Measurements from ENCODE around the gene IL6ST.

Gene IL6ST

DNA sequence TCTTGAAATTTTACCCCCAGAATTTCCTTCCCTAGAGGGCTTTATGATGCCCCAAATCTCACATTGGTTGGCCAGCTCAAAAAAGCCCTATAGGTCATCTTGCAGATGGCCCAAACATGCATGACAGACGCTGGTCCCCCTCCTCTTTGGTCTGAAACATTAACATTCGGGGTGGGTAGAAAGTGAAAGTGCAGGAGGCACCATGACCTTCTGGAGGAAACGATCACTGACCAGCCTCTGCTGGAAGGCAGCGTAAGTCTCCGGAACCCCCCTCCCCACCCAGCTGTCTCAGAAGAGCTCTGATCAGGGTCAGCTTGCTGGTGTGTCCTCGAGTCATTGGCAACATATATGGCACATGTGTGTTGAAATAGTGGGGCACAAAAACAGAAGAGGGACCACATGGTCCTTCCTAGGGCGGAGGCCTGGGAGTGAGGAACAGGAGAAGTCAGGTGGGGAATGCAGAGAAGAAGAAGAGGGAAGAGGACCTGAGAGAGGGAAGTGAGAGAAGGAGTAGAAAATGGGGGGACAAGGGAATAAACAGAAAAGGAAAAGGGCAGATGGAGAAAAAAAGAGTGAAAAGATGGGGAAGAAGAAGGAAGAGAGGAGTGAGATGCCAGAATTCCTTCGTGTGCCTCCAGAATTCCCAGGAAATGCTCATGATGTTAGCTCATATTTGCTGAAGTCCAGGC lies 97.4 kb downstream of the IL6ST start:
- no peak for DNase-seq (ENCODE audit: low read depth in 2 of 3, low spot score in 1 of 3)

DNA sequence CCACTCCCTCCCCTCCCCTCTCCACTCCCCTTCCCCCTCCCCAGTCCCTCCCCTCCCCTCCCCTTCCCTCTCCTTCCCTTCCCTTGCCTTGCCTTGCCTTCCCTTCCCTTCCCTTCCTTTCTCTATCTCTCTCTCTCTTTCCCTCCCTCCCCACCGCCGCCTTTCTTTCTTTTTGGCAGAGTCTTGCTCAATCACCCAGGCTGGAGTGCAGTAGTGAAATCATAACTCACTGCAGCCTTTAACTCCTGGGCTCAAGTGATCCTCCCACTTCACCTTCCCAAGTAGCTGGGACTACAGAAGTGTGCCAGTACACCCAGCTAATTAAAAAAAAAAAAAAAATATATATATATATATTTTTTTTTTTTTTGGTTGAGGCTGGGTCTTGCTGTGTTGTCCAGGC lies 98.1 kb downstream of the IL6ST start:
- no peak for DNase-seq (ENCODE audit: low read depth in 2 of 3, low spot score in 1 of 3)

DNA sequence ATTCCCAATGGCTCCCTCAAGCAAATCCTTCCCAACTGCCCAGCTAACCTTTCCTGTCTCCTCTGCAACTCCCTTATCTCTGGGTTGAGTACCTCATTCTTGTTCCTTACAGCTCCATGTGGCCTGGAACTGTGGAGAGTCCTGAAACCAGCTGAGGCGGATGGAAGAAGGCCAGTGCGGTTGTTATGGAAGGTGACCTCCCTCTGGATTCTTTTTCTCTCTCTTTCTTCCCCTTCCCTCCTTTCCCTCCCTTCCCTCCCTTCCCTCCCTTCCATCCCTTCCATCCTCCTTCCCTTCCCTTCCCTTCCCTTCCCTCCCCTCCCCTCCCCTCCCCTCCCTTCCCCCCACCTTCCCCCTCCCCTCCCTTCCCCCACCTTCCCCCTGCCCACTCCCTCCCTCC lies 98.5 kb downstream of the IL6ST start:
- DNase-seq (ENCODE audit: low read depth in 2 of 3, low spot score in 1 of 3), result no peak

DNA sequence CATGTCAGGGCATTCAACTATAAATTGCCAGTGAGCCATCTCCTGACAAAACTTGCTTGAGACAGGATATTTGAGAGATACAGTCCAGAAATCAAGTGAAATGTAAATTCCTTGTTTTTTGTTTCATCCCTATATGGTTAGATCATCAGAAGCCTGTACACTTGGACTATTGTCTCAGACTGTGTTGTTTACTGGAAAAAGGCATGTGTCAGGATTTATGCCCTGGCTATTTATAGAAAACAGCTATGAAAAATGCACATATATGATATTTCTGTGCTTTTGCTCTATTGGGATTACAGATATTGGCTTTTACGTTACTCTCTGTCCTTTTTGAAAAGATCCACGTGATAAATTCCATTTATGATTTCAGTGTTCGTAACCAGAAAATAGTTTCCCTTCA lies 99.4 kb downstream of the IL6ST start:
- no peak for DNase-seq (ENCODE audit: low read depth in 2 of 3, low spot score in 1 of 3)

DNA sequence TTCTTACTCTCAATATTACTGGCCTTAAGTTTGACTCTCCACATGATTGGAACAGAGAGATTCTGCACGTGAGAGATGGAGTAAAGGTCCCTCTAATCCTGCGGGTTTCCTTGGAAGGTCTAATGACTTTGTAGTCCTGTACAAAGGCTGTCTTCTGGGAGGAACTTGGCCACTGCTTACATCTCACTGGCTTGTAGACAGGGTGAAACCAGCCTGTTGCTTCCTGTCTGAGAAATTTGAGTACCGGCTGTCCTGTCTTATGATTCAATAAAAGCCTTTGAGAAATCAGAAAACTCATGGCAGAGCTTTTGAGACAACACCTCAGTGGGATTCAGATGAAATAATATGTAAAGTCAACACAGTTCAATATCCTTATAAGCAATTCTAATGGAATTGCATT lies 100.6 kb downstream of the IL6ST start:
- DNase-seq (ENCODE audit: low read depth in 2 of 3, low spot score in 1 of 3), result no peak

DNA sequence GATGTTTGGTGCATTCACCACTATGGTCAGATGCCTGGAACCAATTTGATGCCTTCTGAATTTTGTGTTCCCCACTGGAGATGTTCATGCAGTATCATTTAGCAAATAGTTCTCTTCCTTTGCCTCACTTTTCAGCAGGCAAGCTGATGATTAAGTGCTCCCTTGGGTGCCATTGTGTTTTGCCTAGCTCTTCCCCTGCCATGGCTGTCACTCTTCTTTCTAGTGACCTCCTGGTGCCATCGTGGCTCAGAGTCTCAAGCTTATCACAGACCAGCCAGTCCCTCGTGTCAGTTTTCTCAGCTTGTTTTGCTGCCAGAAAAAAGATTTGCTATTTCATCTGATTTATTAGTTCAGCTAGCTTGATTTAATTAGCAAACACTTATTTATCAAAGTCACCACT lies 102.3 kb downstream of the IL6ST start:
- no peak for DNase-seq (ENCODE audit: low read depth in 2 of 3, low spot score in 1 of 3)

DNA sequence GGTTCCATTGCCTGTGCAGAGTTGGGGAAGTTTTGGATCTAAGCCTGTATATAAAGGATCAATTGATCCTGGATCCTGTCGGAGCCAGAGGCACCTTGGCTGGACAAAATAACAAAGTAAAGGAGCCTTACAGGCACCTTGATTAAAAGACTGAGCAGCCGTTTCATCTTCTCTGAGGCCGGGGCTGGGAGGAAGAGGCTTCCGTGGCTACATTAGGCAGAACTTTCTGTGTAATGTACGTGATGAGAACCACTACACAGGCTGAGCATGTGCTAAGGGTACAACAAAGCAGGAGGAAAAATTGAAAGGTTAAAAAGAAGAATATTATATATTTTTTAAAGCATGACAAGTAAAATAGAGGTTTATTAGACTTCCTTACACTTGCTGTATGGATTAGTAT lies 106.6 kb downstream of the IL6ST start:
- no peak for DNase-seq (ENCODE audit: low read depth in 2 of 3, low spot score in 1 of 3)

DNA sequence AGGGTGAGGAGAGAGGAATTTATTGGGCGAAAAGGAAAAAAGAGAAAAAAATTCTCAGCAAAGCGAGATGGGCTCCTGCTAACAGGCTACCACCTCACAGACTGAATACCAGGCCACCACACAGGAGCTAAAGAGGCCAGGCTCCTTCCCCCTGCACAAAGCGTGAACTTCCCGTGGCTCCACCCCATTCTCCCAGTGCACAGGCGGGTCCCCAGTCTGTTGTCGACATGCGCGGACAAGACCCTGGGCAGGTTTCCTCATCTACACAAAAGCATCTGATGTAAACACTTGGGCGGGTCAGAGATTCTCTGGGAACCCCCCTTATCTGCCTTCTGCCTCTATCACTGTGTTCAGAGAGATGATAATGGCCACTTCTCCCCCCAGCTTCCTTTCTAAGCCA lies 109.4 kb downstream of the IL6ST start:
- no peak for DNase-seq (ENCODE audit: low read depth in 2 of 3, low spot score in 1 of 3)

Data from stimulated activated CD4-positive, alpha-beta T cell treated with anti-CD3 and anti-CD28 coated beads, Interleukin-12 subunit alpha, Interleukin-12 subunit beta, amount 100 ng/mL, for 48 hours (primary cell).